Ovary (tissue), 9 donors: ENCODE measurements around the gene KRTAP5-5. TPM values are rescaled to one million over a fixed set of nuclear protein-coding genes. Genes with fewer than 3 reads are reported as not detected.

Experiments
- DNase-seq, 5 donors: peaks; one replicate each; pipeline ENCODE4 v3.0.0-alpha.2; 2019 to 2020
- H3K27ac ChIP-seq, 2 donors: fragments of 200-600 bp; one replicate each; pipeline versions ENCODE4 v1.5.1 to v1.8.0; 2019 to 2022
- H3K27me3 ChIP-seq: fragments of 200-600 bp; one replicate; pipeline ENCODE4 v1.8.0; 2022
- H3K36me3 ChIP-seq: fragments of 200-600 bp; sonication (generic); one replicate; pipeline ENCODE4 v1.5.1; 2019
- H3K4me1 ChIP-seq: one replicate; pipeline ENCODE4 v1.8.1; 2013; ENCODE audit warnings: mild to moderate bottlenecking, moderate library complexity; ENCODE audit not compliant: insufficient read depth
- H3K4me3 ChIP-seq: fragments of 200-600 bp; sonication (generic); one replicate; pipeline ENCODE4 v1.5.1; 2017
- H3K9me3 ChIP-seq, 2 donors: fragments of 200-600 bp in 1 of 2; sonication (generic) in 1 of 2; one replicate each; pipeline versions ENCODE4 v1.5.1 to v1.8.1; 2013 to 2019; ENCODE audit warnings: mild to moderate bottlenecking in 1 of 2, moderate library complexity in 1 of 2
- EP300 ChIP-seq: sonication (generic); formaldehyde crosslinking; IDR thresholded peaks from one replicate; pipeline ENCODE4 v1.6.1; 2017; ENCODE audit warnings: antibody characterized with exemption
- POLR2A ChIP-seq: fragments of 450-650 bp; IDR thresholded peaks from one replicate; pipeline ENCODE4 v1.6.1; 2017; ENCODE audit warnings: antibody characterized with exemption, mild to moderate bottlenecking, moderate library complexity
- WGBS, 3 donors: extraction: QIAGEN DNeasy Blood & Tissue Kit in 1 of 3; methylation state at CpG; one replicate each; pipeline versions ENCODE4 v1.1.5 to v1.1.7; 2013 to 2017; 5-methylcytosine and 5-hydroxymethylcytosine counted together
- intact Hi-C, 4 donors: fragments of 100-400 bp; cut with DNase I; formaldehyde crosslinking; loops; one replicate each; pipeline versions ENCODE4 v1.11.0 to v1.15.1; 2022 to 2023
- polyA plus RNA-seq, 2 donors: library from polyadenylated mRNA; stranded (reverse); fragments of 200-250 nt in 1 of 2; fragments of 350-450 nt in 1 of 2; fragmentation: Illumina TruSeq in 1 of 2; extraction: RNeasy Lipid Tissue Mini Kit (QIAGEN cat#74804) in 1 of 2; gene quantifications; one replicate each; pipeline ENCODE4 v1.2.3, GENCODE V29; 2013 to 2014
- total RNA-seq, 7 donors: library from RNA; depleted of rRNA in 2 of 7; stranded (reverse); fragments of >200 nt in 2 of 7; fragmentation: NEBNext Ultra II Directional in 3 of 7; extraction: Animal tissue kit (Norgen Biotek cat#: 25700) in 3 of 7; gene quantifications; one replicate each; pipeline versions ENCODE4 v1.1.0 to v1.2.4, GENCODE V29; 2016 to 2023
- TF ChIP-seq, protein P1 (sequence below), 3 donors: fragments of 450-650 bp in 2 of 3; fragments of 200-600 bp in 1 of 3; IDR thresholded peaks; one replicate each; pipeline versions ENCODE4 v1.5.1 to v1.8.0; 2016 to 2022; ENCODE audit warnings: antibody characterized with exemption in 3 of 3, mild to moderate bottlenecking in 1 of 3
- donor health status: DM: no; HTN: no; CAD: no; lungs with moderate emphysema.
- donor health status: DM: no; HTN: no; CAD: no.
- donor health status: Bipolar disorder and iron deficiency.
- donor health status: DM: yes; HTN: yes; CAD: no.
- donor health status: DM: no; HTN: no; CAD: no.
- donor health status: DM: yes; HTN: yes; CAD: no.

Gene KRTAP5-5
- total and polyA plus RNA-seq, 9 donors: not detected

DNA sequence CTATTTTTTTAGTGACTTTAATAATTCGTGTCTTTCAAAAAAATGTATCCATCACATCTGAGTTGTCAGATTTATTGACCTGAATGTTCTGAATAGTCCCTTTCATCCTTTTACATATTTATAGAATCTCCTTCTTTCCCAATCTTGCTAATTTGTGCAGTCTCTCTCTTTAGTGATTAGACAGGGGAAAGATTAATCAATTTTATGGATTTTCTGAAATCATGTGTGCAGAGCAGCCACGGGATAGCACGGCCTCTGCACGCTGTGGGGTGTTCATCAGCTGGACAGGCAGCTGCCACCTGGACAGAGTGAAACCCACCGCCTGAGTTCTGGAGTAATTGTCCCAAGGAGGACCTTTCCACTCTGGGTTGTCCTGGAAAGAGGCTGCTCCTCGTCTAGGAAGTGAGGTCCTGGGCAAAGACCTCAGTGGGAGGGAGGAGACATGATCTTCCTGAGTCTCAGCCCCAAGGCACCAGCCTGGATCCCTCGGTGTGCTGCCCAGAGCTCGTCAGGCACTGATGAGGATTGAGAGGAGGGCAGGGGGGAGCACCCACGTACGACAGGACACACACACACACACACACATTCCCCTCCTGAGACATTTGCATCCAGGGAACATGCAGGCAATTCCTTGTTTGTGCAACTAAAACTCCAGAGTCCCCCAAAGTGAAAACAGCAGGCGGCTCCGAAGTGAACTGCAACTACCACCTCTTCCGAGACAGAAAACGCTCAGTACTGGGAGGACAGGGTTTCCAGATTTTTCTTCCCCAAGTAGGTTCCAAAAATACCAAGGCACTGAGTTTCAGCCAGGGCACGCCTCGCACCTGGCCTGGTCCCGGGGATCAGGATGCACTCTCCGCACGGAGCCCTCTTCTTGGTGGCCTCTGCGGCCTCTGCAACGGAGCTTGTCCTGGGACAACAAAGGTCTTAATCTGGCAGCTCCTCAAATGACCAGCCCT, 44.9 kb downstream of the KRTAP5-5 start:
- H3K4me1 ChIP-seq: no peaks in the 10 kb centered on the region
- H3K4me3 ChIP-seq: no peak overlapping the region
- no peaks in the 10 kb centered on the region for H3K9me3 ChIP-seq
- no peak overlapping the region for H3K27ac ChIP-seq
- intact Hi-C loops: no loop called here
- DNase-seq: no peak
- H3K36me3 ChIP-seq: no peaks in the 10 kb centered on the region
- WGBS, 3 donors: 59 to 69% (median 60%) methylated on average over 21 of the region's 21 CpGs
- no peak for TF ChIP-seq POLR2A
- TF ChIP-seq, protein P1, sequence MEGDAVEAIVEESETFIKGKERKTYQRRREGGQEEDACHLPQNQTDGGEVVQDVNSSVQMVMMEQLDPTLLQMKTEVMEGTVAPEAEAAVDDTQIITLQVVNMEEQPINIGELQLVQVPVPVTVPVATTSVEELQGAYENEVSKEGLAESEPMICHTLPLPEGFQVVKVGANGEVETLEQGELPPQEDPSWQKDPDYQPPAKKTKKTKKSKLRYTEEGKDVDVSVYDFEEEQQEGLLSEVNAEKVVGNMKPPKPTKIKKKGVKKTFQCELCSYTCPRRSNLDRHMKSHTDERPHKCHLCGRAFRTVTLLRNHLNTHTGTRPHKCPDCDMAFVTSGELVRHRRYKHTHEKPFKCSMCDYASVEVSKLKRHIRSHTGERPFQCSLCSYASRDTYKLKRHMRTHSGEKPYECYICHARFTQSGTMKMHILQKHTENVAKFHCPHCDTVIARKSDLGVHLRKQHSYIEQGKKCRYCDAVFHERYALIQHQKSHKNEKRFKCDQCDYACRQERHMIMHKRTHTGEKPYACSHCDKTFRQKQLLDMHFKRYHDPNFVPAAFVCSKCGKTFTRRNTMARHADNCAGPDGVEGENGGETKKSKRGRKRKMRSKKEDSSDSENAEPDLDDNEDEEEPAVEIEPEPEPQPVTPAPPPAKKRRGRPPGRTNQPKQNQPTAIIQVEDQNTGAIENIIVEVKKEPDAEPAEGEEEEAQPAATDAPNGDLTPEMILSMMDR (IDR thresholded peaks at IDR 0.05): no peak
- TF ChIP-seq EP300: no peak
- H3K27me3 ChIP-seq: no peaks in the 10 kb centered on the region

GRCh38 chr11:1675536-1676228, 46.1 kb downstream of the KRTAP5-5 start:
- 55 to 68% (median 65%) methylated on average over 11 of the region's 11 CpGs for WGBS, 3 donors
- Histone ChIP-seq H3K27me3 (no peaks in the 10 kb centered on the region), H3K4me1 (no peaks in the 10 kb centered on the region), H3K9me3 (no peaks in the 10 kb centered on the region), H3K27ac (no peak overlapping the region), H3K4me3 (no peak overlapping the region), H3K36me3 (no peaks in the 10 kb centered on the region)
- intact Hi-C loops: no loop called here
- DNase-seq: no peak
- TF ChIP-seq, protein P1 (IDR thresholded peaks at IDR 0.05): no peak
- TF ChIP-seq POLR2A: no peak
- no peak for TF ChIP-seq EP300

DNA sequence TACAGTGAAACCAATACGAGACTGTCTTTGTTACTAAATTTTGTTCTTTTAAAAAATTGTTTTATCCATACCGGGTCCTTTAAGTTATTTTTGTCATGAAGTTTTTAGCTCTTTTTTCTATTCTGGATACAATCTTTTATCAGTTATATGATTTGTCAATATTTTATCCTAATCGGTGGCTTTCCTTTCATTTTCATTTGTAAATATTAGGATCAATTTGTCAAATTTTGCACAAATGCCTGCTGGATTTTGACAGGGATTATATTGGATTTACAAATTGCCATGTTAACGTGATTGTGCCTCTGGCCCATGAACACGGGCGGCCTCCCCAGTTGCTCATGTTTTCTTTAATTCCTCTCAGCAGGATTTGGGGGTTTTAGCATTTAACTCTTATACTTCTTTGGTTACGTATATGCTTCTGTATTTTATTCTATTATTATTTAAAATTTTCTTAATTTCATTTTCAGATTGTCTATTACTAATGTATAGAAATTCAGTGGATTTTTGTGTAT, 46.7 kb downstream of the KRTAP5-5 start:
- no peak overlapping the region for H3K4me3 ChIP-seq
- no peak for DNase-seq
- TF ChIP-seq EP300: no peak
- TF ChIP-seq, protein P1 (IDR thresholded peaks at IDR 0.05): no peak
- TF ChIP-seq POLR2A: no peak
- no peak overlapping the region for H3K27ac ChIP-seq
- H3K9me3 ChIP-seq: no peaks in the 10 kb centered on the region
- no peaks in the 10 kb centered on the region for H3K4me1 ChIP-seq
- no peaks in the 10 kb centered on the region for H3K27me3 ChIP-seq
- WGBS, 3 donors: 85 to 90% (median 90%) methylated on average over 7 of the region's 7 CpGs
- H3K36me3 ChIP-seq: no peaks in the 10 kb centered on the region
- intact Hi-C loops: no loop called here

DNA sequence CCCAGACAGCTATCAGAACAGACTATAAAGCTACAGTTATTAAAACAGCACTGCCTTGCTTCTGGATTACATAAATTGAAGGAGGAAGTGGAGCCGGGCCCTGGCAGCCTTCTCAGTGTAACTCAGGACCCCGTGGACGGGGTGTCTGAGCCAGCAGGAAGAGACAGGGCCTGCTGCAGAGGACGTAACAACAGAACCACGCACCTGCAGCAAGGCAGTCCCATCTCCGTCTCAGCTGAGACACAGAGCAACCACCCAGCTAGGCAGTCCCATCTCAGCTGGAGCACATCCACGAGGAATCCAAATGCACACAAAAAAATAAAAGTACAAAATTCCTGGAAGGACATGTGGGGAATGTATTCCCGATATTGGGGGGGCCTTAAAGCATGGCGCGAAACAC, 50.3 kb downstream of the KRTAP5-5 start:
- DNase-seq: peak in 1 of 5 donors; percentile 6
- TF ChIP-seq EP300 (no peak), POLR2A (no peak)
- TF ChIP-seq, protein P1 (IDR thresholded peaks at IDR 0.05): no peak
- no peaks in the 10 kb centered on the region for H3K9me3 ChIP-seq
- H3K4me3 ChIP-seq: no peak overlapping the region
- H3K4me1 ChIP-seq: no peaks in the 10 kb centered on the region
- H3K27me3 ChIP-seq: no peaks in the 10 kb centered on the region
- intact Hi-C loops: no loop called here
- H3K27ac ChIP-seq: no peak overlapping the region
- no peaks in the 10 kb centered on the region for H3K36me3 ChIP-seq
- WGBS, 3 donors: 85 to 87% (median 86%) methylated on average over 10 of the region's 10 CpGs

Other genes with a start within 250 kb of the KRTAP5-5 start
- gene BRSK2, start 239.8 kb upstream of the KRTAP5-5 start, total RNA-seq: 1 to 10 TPM in 3 of 7 donors, under 1 TPM in 4; 0.35 to 1.5 (median 0.68) TPM
- gene BRSK2, start 239.8 kb upstream of the KRTAP5-5 start, polyA plus RNA-seq: under 1 TPM; 0.22 to 0.52 TPM
- gene MOB2, start 143.0 kb upstream of the KRTAP5-5 start, total RNA-seq: 10 to 100 TPM; 28.5 to 47.2 (median 31.3) TPM
- 10 to 100 TPM; 32.0 to 50.1 TPM for gene MOB2, start 143.0 kb upstream of the KRTAP5-5 start, polyA plus RNA-seq
- gene DUSP8, start 57.5 kb upstream of the KRTAP5-5 start, total RNA-seq: 10 to 100 TPM in 2 of 7 donors, 1 to 10 TPM in 3, under 1 TPM in 2; 0.38 to 14.9 (median 1.3) TPM
- gene DUSP8, start 57.5 kb upstream of the KRTAP5-5 start, polyA plus RNA-seq: 1 to 10 TPM in 1 of 2 donors, under 1 TPM in 1; 0.59 to 1.6 TPM
- not detected for gene KRTAP5-1, start 44.5 kb upstream of the KRTAP5-5 start, total RNA-seq
- gene KRTAP5-1, start 44.5 kb upstream of the KRTAP5-5 start, polyA plus RNA-seq: not detected
- gene KRTAP5-2, start 31.5 kb upstream of the KRTAP5-5 start, total RNA-seq: not detected
- gene KRTAP5-2, start 31.5 kb upstream of the KRTAP5-5 start, polyA plus RNA-seq: not detected
- not detected for gene KRTAP5-3, start 21.3 kb upstream of the KRTAP5-5 start, total RNA-seq
- not detected for gene KRTAP5-3, start 21.3 kb upstream of the KRTAP5-5 start, polyA plus RNA-seq
- not detected for gene KRTAP5-4, start 7.6 kb upstream of the KRTAP5-5 start, total RNA-seq
- gene KRTAP5-4, start 7.6 kb upstream of the KRTAP5-5 start, polyA plus RNA-seq: not detected
- not detected for gene KRTAP5-6, start 67.4 kb downstream of the KRTAP5-5 start, total RNA-seq
- not detected for gene KRTAP5-6, start 67.4 kb downstream of the KRTAP5-5 start, polyA plus RNA-seq
- gene IFITM10, start 120.8 kb downstream of the KRTAP5-5 start, total RNA-seq: 1 to 10 TPM in 3 of 7 donors, under 1 TPM in 4; 0.56 to 3.6 (median 0.98) TPM
- under 1 TPM; 0.15 to 0.22 TPM for gene IFITM10, start 120.8 kb downstream of the KRTAP5-5 start, polyA plus RNA-seq
- 100 to 1,000 TPM; 107 to 545 (median 191) TPM for gene CTSD, start 134.2 kb downstream of the KRTAP5-5 start, total RNA-seq
- 100 to 1,000 TPM in 1 of 2 donors, 10 to 100 TPM in 1; 89.0 to 200 TPM for gene CTSD, start 134.2 kb downstream of the KRTAP5-5 start, polyA plus RNA-seq
- 1 to 10 TPM in 1 of 7 donors, under 1 TPM in 1, not detected in 5; 0.24 to 2.4 TPM for gene SYT8, start 205.2 kb downstream of the KRTAP5-5 start, total RNA-seq
- not detected for gene SYT8, start 205.2 kb downstream of the KRTAP5-5 start, polyA plus RNA-seq
- 1 to 10 TPM in 1 of 7 donors, under 1 TPM in 2, not detected in 4; 0.61 to 1.2 (median 0.70) TPM for gene TNNI2, start 209.2 kb downstream of the KRTAP5-5 start, total RNA-seq
- under 1 TPM in 1 of 2 donors, not detected in 1; 0.41 TPM for gene TNNI2, start 209.2 kb downstream of the KRTAP5-5 start, polyA plus RNA-seq
- 10 to 100 TPM in 3 of 7 donors, 1 to 10 TPM in 4; 3.5 to 14.8 (median 9.0) TPM for gene LSP1, start 223.3 kb downstream of the KRTAP5-5 start, total RNA-seq
- gene LSP1, start 223.3 kb downstream of the KRTAP5-5 start, polyA plus RNA-seq: 10 to 100 TPM in 1 of 2 donors, 1 to 10 TPM in 1; 6.0 to 22.0 TPM